ENCODE results near the gene ST3GAL3. TPM values are rescaled to one million over a fixed set of nuclear protein-coding genes. Genes with fewer than 3 reads are reported as not detected.
A peak's percentile ranks its signal among the peaks of the same experiment; 100 is the strongest.

The ST3GAL3 gene
- total RNA-seq, 4 donors from 2014 or later, result 4.1 to 47.2 (median 19.0) TPM

DNA sequence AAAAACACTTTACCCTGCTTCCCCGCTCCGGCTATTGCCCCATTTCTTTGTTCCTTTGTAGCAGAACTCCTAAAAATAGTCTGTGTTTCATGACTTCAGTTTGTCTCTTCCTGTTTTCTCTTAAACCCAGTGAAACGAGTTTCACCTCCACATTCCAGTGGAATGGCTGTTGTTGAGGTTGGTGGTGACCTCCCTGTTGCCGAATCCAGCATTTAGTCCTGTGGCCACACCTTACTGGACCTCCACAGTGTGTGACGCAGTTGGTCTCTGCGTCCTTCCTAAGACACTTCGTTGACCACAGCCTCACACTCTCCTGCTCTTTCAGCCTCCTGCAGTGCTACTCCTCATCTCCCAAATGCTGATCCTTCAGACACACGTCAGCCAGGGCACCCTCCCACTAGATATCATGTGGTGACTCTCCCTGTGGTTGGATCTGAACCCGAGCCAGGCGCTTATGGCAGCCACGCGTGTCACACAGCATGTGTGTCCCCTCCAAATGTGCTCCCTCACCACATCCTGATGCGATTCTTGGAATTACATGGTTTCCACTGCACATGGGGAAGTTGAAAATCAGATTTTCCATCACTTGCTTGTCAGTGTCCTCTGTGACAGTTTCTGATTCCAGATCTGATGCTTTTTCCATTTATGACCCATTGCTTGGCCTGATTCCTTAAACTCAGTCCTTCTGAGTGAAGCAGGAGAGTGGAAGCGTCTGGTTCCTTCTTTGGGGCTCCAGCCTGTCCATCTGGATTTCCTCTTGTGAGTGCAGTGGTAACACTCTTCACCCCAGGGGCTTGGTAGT is 127.1 kb downstream of the ST3GAL3 start:
- Histone ChIP-seq H3K27me3 (no peaks in the 10 kb centered on the region), H3K36me3 (no peaks in the 10 kb centered on the region), H3K4me3 (no peak overlapping the region), H3K9me3 (no peaks in the 10 kb centered on the region), H3K4me1 (peaks cover 4% of the 10 kb centered on the region in 2 donors), H3K27ac (peak overlapping the region; percentile 39 to 54)
- no peak for DNase-seq
- no peak for TF ChIP-seq POLR2A (IDR thresholded peaks at IDR 0.05)
- TF ChIP-seq, protein P1, sequence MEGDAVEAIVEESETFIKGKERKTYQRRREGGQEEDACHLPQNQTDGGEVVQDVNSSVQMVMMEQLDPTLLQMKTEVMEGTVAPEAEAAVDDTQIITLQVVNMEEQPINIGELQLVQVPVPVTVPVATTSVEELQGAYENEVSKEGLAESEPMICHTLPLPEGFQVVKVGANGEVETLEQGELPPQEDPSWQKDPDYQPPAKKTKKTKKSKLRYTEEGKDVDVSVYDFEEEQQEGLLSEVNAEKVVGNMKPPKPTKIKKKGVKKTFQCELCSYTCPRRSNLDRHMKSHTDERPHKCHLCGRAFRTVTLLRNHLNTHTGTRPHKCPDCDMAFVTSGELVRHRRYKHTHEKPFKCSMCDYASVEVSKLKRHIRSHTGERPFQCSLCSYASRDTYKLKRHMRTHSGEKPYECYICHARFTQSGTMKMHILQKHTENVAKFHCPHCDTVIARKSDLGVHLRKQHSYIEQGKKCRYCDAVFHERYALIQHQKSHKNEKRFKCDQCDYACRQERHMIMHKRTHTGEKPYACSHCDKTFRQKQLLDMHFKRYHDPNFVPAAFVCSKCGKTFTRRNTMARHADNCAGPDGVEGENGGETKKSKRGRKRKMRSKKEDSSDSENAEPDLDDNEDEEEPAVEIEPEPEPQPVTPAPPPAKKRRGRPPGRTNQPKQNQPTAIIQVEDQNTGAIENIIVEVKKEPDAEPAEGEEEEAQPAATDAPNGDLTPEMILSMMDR (IDR thresholded peaks at IDR 0.05), result no peak
- intact Hi-C loops (cut with DNase I; ENCODE audit: low total_unique reads), result no loop called here

DNA sequence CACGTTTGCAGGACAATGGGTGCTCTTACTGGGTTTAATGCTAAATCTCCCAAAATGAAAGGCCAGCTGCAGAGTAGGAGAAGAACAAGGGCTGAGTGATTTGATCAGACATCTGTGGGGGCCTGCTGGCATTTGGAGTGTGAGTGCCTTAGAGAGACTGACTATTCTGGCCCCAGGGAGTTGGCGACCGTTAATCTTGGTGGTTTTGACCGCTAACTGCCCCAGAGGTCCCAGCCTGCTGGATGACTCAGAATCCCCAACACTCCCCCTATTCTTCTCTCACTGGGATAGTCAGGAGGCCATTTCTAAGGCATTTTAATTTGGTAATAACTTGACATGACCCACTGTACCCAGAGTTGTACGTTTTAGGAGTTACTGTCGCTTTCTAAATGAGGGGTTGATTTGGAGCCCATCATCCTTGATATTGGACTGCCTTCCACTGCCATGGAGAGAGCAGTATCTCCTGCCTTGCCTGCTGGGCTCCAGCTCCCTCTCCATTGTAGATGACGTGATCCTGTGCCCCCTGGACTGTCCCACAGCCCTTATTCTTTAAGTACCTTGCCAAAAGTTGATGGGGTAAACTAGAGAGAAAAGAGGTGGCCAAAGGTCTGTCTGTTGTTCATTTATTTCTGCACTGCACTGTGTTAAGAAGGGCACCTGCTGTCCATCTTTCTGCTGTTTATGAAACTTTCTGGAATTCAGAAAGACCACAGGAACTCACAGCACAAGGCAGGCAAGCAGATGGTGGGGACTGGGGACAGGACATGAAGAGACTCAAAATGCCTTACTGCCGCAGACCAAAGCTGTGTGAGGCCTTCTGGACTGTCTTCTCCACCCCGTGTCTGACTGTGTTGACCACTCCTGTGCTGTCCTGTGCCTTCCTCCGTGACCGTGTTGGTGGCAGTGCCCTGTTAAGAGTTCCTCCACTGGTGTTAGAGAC is 128.0 kb downstream of the ST3GAL3 start:
- Histone ChIP-seq H3K4me1 (peaks cover 4% of the 10 kb centered on the region in 2 donors), H3K9me3 (no peaks in the 10 kb centered on the region), H3K27me3 (no peaks in the 10 kb centered on the region), H3K4me3 (no peak overlapping the region), H3K27ac (peak overlapping the region; percentile 39 to 54), H3K36me3 (no peaks in the 10 kb centered on the region)
- TF ChIP-seq, protein P1 (IDR thresholded peaks at IDR 0.05), result no peak
- no peak for TF ChIP-seq POLR2A (IDR thresholded peaks at IDR 0.05)
- DNase-seq, result peak; percentile 32 to 39
- intact Hi-C loops (cut with DNase I; ENCODE audit: low total_unique reads), result no loop called here

DNA sequence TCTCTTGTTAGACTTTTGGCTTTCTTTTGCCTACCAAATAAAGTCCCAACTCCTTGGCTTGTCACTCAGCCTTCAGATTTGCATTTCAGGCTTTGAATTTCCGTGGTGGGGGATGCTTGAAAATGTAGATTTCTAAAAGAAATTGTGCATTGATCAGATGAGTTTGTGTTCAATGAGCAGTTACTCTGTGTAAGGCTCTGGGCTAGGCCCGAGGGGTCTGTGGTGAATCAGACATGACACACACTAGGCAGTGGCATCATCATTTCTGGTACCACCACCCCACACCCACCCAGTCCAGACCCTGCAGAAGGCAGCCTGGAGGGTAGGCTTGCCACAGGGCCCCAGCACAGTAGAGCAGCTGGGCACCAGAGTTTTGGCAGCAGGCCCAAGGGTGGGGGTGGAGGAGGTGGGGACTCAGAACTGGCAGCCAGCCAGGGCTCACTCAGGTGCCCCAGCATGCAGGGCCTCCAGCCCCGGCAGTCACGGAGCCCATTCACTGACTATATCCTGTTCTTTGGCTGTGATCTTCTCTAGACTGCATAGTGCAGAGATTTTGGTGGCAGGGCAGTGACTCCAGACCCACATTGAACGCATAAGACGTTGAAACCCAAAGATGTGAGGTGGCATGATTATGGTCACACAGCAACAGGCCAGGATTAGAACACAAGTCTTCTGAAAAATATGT is 129.1 kb downstream of the ST3GAL3 start:
- H3K4me1 ChIP-seq, result peaks cover 4% of the 10 kb centered on the region in 2 donors
- TF ChIP-seq POLR2A (IDR thresholded peaks at IDR 0.05), result no peak
- TF ChIP-seq, protein P1 (IDR thresholded peaks at IDR 0.05), result no peak
- no peaks in the 10 kb centered on the region for H3K36me3 ChIP-seq
- no peak overlapping the region for H3K4me3 ChIP-seq
- DNase-seq, result peak in 1 of 2 donors; percentile 36
- intact Hi-C loops (cut with DNase I; ENCODE audit: low total_unique reads), result no loop called here
- no peak overlapping the region for H3K27ac ChIP-seq
- no peaks in the 10 kb centered on the region for H3K27me3 ChIP-seq
- no peaks in the 10 kb centered on the region for H3K9me3 ChIP-seq

DNA sequence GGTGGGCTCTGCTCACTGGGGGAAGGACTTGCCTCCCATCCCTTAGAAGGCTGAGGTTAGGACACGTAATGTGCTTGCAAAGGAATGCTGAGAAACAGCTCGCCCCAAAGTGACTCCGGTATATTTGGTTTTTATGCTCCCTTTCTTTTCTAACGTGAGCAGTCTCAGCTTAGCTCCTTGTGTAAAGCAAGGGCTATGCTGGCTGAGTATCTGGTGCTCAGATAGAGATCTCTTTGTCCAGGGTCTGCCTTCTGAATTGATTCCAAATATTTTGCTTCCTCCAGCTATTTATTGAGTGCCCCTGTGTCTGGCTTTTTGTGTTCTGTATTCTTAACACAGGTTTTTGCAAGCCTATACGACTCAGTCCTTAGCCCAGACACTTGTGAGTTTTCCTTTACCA is 131.7 kb downstream of the ST3GAL3 start:
- TF ChIP-seq, protein P1 (IDR thresholded peaks at IDR 0.05), result no peak
- no peak for TF ChIP-seq POLR2A (IDR thresholded peaks at IDR 0.05)

More for the DNA sequence above, 131.7 kb downstream of the ST3GAL3 start:
- DNase-seq, result no peak
- intact Hi-C loops (cut with DNase I; ENCODE audit: low total_unique reads), result no loop called here
- Histone ChIP-seq H3K9me3 (no peaks in the 10 kb centered on the region), H3K4me3 (no peak overlapping the region), H3K27ac (peak overlapping the region in 1 of 2 donors; percentile 44), H3K36me3 (no peaks in the 10 kb centered on the region), H3K27me3 (no peaks in the 10 kb centered on the region), H3K4me1 (peaks cover 4% of the 10 kb centered on the region in 2 donors)

All from uterus (tissue), 4 donors.